Upper lobe of left lung (tissue), 4 donors: ENCODE measurements around the gene GCM1.

Experiments used
- EP300 ChIP-seq, 4 donors: sonication (generic); formaldehyde crosslinking; IDR thresholded peaks; one replicate each; pipeline ENCODE4 v1.5.1; 2017; ENCODE audit warnings: antibody characterized with exemption in 4 of 4, control low read depth in 2 of 4
- POLR2A ChIP-seq, 4 donors: fragments of 450-650 bp; IDR thresholded peaks; one replicate each; pipeline ENCODE4 v1.5.1; 2016 to 2017; ENCODE audit warnings: antibody characterized with exemption in 4 of 4, mild to moderate bottlenecking in 2 of 4
- POLR2AphosphoS5 ChIP-seq, 2 donors: sonication (generic); formaldehyde crosslinking; IDR thresholded peaks; one replicate each; pipeline ENCODE4 v1.5.1; 2017; ENCODE audit warnings: antibody characterized with exemption in 2 of 2
- TF ChIP-seq, protein P1 (sequence below), 6 experiments: fragments of 450-650 bp in 4 of 6; fragments of 200-600 bp in 2 of 6; sonication (generic) in 2 of 6; IDR thresholded peaks; one replicate each; pipeline ENCODE4 v1.5.1; 2016 to 2019; ENCODE audit warnings: antibody characterized with exemption in 6 of 6

GRCh38 chr6:53119349-53119748 is 29.3 kb downstream of the GCM1 start:
- TF ChIP-seq POLR2AphosphoS5 (IDR thresholded peaks at IDR 0.05): no peak
- TF ChIP-seq POLR2A (IDR thresholded peaks at IDR 0.05): no peak
- TF ChIP-seq, protein P1, sequence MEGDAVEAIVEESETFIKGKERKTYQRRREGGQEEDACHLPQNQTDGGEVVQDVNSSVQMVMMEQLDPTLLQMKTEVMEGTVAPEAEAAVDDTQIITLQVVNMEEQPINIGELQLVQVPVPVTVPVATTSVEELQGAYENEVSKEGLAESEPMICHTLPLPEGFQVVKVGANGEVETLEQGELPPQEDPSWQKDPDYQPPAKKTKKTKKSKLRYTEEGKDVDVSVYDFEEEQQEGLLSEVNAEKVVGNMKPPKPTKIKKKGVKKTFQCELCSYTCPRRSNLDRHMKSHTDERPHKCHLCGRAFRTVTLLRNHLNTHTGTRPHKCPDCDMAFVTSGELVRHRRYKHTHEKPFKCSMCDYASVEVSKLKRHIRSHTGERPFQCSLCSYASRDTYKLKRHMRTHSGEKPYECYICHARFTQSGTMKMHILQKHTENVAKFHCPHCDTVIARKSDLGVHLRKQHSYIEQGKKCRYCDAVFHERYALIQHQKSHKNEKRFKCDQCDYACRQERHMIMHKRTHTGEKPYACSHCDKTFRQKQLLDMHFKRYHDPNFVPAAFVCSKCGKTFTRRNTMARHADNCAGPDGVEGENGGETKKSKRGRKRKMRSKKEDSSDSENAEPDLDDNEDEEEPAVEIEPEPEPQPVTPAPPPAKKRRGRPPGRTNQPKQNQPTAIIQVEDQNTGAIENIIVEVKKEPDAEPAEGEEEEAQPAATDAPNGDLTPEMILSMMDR (IDR thresholded peaks at IDR 0.05): no peak
- TF ChIP-seq EP300 (IDR thresholded peaks at IDR 0.05): no peak
